SW 1271 (cell line): ENCODE results near the gene SARNP.

Experiments used
- DNase-seq, 2 experiments: peaks; one replicate each; lab custom pipeline; 2025; lab: John Stamatoyannopoulos, UW

SARNP gene

DNA sequence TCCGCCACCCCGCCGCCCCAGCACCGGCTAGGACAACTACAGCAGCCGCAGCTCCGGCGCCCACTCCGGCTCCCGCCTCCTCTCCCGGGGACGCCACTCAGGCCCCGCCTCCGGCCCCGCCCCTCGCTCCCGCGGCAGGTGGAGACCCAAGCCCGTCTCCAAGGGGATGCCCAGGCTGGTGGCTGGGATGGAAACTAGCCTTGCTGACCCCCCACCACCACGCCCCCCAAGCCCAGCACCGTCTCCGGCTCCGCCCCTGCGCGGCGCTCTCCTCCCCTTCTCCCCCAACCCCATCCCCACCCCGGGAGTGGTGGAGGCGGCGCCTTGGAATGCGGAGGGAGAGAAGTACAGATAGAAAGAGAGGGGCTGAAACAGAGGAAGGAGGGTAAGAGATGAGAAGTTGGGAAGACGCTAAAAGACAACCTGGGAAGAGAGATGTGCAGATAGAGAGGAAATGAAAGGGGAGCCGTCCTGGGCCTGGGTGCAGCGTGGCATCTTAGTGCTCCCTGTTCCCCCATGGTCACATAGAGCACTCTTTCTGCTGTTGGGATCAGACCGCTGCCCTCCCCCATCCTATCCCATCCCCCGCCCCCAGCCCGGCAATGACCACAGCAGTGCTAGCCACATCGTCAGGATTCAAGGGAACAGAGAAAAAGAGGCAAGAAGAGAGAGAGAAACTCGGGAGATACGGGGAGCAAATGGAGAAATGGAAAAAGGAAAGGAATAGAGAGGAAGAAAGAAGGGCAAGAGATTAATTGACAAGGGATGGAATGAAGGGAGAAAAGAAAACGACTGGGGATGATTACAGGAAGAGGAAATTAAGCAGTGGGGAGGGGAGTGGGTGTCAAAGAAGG, 109.5 kb downstream of the SARNP start, which contains the start of gene ITGA7:
Gene ITGA7, minus strand, starts transcription at position 64 of the 854 bp plus-strand sequence. CDS start 222 bp downstream, outside the sequence.
- DNase-seq: no peak
